AG08395 (cell line): Measurements from ENCODE around the gene PPT2.
A peak's percentile ranks its signal among the peaks of the same experiment; 100 is the strongest.
"Not testable (repeated sequence)": the region's sequence is repeated elsewhere in the genome, so short reads cannot be mapped to it uniquely, and the experiment has no call there.

ENCODE experiments used
- DNase-seq: peaks from one replicate; pipeline ENCODE4 v3.0.0; 2012; ENCODE audit warnings: mixed read lengths, low spot score

The PPT2 gene

GRCh38 chr6:32189742-32190053, 35.8 kb downstream of the PPT2 start:
- no peak for DNase-seq

GRCh38 chr6:32190054-32190851, 36.3 kb downstream of the PPT2 start, which contains the start of gene PBX2:
Gene PBX2 (minus strand): TSS chr6:32190202. CDS start chr6:32189915, 287 bp downstream.
- peak; percentile 73 for DNase-seq

- DNase-seq: no peak
Measured at GRCh38 chr6:32190911-32191677, 37.2 kb downstream of the PPT2 start.

- DNase-seq: no peak
Measured at GRCh38 chr6:32191696-32192607, 38.0 kb downstream of the PPT2 start.

GRCh38 chr6:32192608-32193039, 38.7 kb downstream of the PPT2 start, which contains the start of gene GPSM3:
Gene GPSM3 (minus strand): TSS chr6:32192643. CDS start chr6:32192513, 130 bp downstream.
- no peak for DNase-seq

GRCh38 chr6:32193096-32193495, 39.2 kb downstream of the PPT2 start:
- not testable (repeated sequence) for DNase-seq

GRCh38 chr6:32194388-32194787, 40.4 kb downstream of the PPT2 start:
- no peak for DNase-seq

- DNase-seq: peak; percentile 31
Measured at GRCh38 chr6:32194825-32195651, 41.1 kb downstream of the PPT2 start.

- DNase-seq: peak; percentile 99
Measured at GRCh38 chr6:32195652-32195901, 41.6 kb downstream of the PPT2 start.

- DNase-seq: peak; percentile 63
Measured at GRCh38 chr6:32195902-32196681, 42.2 kb downstream of the PPT2 start.

GRCh38 chr6:32196682-32197616, 43.0 kb downstream of the PPT2 start:
- no peak for DNase-seq

GRCh38 chr6:32198345-32198696, 44.4 kb downstream of the PPT2 start:
- no peak for DNase-seq

- no peak for DNase-seq
Measured at GRCh38 chr6:32198866-32199265, 44.9 kb downstream of the PPT2 start.

- DNase-seq: no peak
Measured at GRCh38 chr6:32200711-32201475, 47.0 kb downstream of the PPT2 start.

- DNase-seq: no peak
Measured at GRCh38 chr6:32202186-32202585, 48.2 kb downstream of the PPT2 start.

- DNase-seq: no peak
Measured at GRCh38 chr6:32203426-32204267, 49.7 kb downstream of the PPT2 start.

GRCh38 chr6:32204268-32204715, 50.4 kb downstream of the PPT2 start:
- DNase-seq: no peak

GRCh38 chr6:32208996-32209395, 55.1 kb downstream of the PPT2 start:
- no peak for DNase-seq
